T-helper 1 cell (primary cell): ENCODE data around the gene ZNF138.
"Not testable (repeated sequence)": the region's sequence is repeated elsewhere in the genome, so short reads cannot be mapped to it uniquely, and the experiment has no call there.

ENCODE experiments used
- DNase-seq, 5 donors: peaks; one replicate each; pipeline ENCODE4 v3.0.0-alpha.2; 2012 to 2020
- total RNA-seq, 4 donors: gene quantifications; one replicate each; lab custom pipeline; 2026; lab: John Stamatoyannopoulos, UW

The ZNF138 gene
- total RNA-seq: 16.2 to 24.8 (median 17.5) reads per million in 4 donors

- DNase-seq: peak; percentile 78 to 94 (median 86)
These were observed at the start of gene ZNF138 for GRCh38 chr7:64794171-64794844. Gene ZNF138, plus strand, starts transcription at chr7:64794428. Its CDS starts 141 bp downstream, at chr7:64794569.

DNA sequence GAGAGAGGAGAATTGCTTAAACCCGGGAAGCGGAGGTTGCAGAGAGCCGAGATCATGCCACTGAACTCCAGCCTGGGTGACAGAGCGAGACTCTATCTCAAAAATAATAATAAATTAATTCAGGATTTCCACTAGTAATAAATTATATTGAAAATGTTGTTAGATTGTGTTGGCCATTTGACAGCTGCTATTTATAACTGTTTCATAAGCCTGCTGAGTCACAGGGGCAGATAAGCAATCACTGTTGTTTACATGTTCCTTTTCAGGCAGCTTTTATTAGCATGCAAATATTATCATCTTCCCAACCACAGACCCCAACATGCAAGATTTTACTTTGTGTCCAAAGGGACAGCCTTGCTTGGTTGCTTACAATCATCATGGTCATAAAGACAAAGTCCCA, 49.5 kb upstream of the ZNF138 start:
- DNase-seq: no peak

DNA sequence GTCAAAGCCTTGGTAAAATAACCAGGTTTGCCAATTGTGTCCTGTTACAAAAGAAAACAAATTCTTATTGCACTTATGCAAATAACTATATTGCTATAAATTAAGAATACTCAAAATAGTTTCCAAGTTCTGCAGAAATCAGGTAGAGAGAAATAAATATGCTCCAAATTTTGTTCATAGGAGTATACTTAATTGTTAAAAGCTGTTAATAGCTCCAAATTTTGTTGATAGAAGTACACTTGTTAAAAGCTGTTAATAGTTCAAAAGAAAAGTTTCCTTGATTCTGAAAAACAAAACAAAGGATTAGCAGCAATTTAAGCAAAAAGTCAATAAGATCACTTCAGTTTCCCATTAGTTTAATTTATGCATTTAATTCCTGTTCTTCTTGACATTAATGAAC, 46.4 kb upstream of the ZNF138 start:
- no peak for DNase-seq

DNA sequence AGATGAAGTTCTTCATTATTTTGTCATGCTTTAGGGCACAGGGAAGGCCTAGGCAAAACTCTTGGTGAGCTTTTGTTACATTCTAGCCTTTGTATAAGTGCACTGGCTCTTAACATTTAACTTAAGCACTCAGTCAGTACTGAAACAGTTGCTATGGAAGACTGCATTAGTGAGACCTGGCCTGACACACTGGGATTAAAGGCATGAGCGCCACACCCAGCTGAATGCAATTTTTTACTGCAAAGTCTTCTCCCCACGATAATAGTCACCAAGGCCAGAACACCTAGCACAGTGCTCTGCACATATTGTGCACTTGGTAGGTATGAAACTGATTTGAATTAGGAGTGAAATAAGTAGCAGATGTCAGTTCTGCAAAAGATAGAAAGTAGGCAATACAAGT, 41.2 kb upstream of the ZNF138 start:
- no peak for DNase-seq

GRCh38 chr7:64755865-64756264, 38.4 kb upstream of the ZNF138 start:
- no peak for DNase-seq

GRCh38 chr7:64758151-64758550, 36.1 kb upstream of the ZNF138 start:
- DNase-seq: no peak

GRCh38 chr7:64768824-64769223, 25.4 kb upstream of the ZNF138 start:
- DNase-seq: no peak

- DNase-seq: no peak
These were observed 19.9 kb upstream of the ZNF138 start for GRCh38 chr7:64774204-64774842.

DNA sequence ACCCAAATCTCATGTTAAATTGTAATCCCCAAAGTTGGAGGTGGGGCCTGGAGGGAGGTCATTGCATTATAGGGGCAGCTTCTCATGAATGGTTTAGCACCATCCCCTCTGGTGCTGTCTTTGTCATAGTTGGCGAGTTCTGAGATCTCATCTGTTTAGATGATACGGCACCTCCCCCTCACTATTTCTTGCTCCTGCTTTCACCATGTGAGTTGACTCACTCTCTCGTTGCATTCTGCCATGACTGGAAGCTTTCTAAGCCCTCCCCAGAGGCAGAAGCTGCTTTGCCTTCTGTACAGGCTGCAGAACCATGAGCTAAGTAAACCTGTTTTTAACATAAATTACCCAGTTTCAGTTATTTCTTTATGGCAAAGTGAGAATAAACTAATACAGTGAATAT, 18.9 kb upstream of the ZNF138 start:
- no peak for DNase-seq

GRCh38 chr7:64784842-64785241, 9.4 kb upstream of the ZNF138 start:
- not testable (repeated sequence) for DNase-seq

GRCh38 chr7:64787295-64787694, 6.9 kb upstream of the ZNF138 start:
- DNase-seq: no peak

DNA sequence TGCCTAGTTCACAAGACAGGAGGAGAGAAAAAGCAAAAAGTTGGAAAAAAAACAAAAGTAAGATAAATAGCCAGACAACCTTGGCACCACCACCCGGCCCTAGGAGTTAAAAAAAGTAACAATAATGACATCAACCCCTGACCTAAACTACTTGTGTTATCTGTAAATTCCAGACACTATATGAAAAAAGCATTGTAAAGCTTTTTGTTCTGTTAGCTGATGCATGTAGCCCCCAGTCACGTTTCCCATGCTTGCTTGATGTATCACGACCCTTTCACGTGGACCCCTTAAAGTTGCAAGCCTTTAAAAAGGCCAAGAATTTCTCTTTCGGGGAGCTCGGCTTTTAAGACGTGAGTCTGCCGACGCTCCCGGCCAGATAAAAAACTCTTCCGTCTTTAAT, 5.0 kb upstream of the ZNF138 start:
- DNase-seq: not testable (repeated sequence)

DNA sequence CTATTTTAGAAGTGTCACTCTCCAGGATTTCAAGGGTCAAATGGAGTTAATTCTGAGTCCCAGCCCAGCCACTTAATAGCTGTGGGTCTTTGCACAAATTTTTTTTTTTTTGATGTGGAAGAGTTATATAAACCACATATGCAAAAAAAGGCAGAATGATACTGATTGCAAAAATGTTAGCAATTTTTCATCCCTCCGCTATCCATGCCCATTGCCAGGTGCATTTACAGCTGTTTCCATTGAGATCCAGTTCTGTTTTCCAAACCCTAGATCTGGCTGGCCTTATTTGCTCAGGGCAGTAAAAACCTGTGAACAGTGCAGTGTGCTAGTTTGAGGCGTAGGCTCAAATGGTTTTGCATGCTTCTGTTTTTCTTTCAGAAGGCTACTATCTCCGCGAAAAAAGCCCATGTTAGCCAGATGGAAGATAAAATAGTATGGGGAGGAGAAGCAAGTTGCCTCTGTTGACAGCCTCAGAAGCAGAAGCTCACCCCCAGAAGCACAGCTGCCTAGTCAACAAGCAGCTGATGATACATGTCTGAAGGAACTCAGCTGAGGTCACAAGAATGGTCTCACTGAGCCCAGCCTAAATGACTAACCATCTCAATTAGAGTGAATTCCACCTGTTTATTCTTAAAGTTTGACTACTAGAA, 997 bp upstream of the ZNF138 start:
- DNase-seq: no peak

DNA sequence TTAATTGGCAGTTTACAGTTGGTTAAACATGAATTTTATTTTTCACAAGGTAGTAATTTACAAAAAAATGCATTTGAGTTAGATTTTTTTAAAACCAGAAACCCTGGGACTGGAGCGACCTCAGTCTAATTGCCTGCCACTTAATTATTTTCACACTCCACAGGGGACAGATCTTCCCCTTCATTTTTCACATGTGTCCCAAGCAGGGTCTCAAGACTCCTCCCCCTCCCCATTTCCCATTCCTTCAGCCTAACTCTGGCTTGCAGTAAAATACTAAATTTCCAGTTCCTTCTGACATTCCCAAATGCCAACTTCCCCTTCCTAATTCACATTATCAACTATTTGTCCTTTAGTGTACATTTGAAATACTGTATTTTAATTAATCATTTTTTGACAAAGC, 948 bp downstream of the ZNF138 start:
- DNase-seq: no peak

GRCh38 chr7:64799169-64799568, 4.9 kb downstream of the ZNF138 start:
- DNase-seq: not testable (repeated sequence)

GRCh38 chr7:64802699-64803098, 8.5 kb downstream of the ZNF138 start:
- no peak for DNase-seq

- DNase-seq: no peak
These were observed 13.6 kb downstream of the ZNF138 start for GRCh38 chr7:64807731-64808365.

DNA sequence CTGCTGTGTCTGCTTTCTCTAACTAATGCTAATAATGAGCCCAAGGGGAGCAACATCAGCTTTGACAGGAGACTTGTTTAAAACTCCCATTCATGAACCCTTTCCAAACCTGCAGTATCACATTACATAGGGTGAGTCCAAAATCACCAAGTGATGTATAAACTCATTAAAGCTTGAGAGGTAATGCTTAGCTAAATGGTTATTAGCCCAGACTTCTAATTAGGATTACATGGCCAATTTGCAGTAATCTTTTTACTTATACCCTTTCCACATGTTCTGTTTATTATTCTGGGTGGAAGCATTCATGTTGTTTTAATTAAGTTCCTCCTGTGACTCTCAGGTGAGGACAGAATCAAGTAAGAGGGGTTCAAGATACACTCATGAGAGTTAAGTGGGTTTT, 17.5 kb downstream of the ZNF138 start:
- DNase-seq: no peak

DNA sequence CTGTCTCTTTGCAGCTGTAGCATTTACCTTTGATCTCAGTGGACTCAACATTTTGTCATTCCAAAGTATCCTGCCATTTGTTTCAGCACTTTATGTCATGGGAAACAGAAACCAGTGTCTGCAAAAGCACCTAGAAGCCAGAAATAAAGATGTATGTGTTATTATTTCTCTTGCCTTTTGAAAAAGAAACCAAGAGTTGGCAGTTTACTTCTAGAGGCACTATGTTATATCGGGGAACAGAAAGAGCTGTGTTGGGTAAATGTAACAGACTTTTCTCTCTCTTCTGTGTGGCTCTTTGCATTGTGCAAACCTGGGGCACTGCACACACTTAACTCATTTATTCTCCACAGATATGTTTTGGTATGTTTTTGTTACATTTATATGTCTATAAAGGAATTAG, 36.7 kb downstream of the ZNF138 start:
- DNase-seq: no peak

DNA sequence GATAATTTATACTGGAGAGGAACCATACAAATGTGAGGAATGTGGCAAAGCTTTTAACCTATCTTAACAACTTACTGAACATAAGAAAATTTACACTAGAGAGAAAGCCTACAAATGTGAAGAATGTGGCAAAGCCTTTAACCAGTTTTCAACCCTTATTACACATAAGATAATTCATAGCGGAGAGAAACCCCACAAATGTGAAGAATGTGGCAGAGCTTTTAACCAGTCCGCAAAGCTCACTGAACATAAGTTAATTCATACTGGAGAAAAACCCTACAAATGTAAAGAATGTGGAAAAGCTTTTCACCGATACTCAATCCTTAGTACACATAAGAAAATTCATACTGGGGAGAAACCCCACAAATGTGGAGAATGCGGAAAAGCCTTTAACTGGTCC, 37.9 kb downstream of the ZNF138 start:
- no peak for DNase-seq

- DNase-seq: no peak
These were observed 40.8 kb downstream of the ZNF138 start for GRCh38 chr7:64834989-64835388.

GRCh38 chr7:64835856-64836255, 41.6 kb downstream of the ZNF138 start:
- DNase-seq: not testable (repeated sequence)

DNA sequence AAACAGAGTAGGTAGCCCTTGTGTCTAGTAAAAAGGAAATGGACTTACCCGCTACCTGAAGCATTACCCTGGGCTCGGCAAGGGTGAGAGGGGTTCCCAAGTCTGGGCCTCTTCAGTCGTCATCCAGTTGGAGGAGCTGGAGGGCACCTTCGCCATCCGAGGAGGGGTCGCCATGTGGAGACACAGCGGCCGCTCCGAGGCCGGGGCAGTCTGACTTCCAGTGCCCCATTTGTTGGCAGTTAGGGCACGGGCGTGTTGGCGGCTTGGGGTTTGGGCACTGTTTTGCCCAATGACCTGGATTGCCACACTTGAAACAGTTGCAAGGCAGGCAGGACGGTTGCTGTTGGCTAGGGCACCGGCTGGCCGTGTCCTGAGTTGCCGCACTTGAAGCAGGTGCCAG, 43.8 kb downstream of the ZNF138 start:
- not testable (repeated sequence) for DNase-seq

- no peak for DNase-seq
These were observed 44.5 kb downstream of the ZNF138 start for GRCh38 chr7:64838691-64839090.
